ENCODE data around the gene TAB2. TPM values are rescaled to one million over a fixed set of nuclear protein-coding genes. Genes with fewer than 3 reads are reported as not detected.
"Not testable (repeated sequence)": the region's sequence is repeated elsewhere in the genome, so short reads cannot be mapped to it uniquely, and the experiment has no call there.

The TAB2 gene
- polyA plus RNA-seq, 4 donors, result 80.7 to 103 (median 85.4) TPM

- DNase-seq (ENCODE audit: low read depth in 4 of 4, low spot score in 2 of 4), result peak in 1 of 4 donors; percentile 50
Measured at GRCh38 chr6:149454346-149454848, 136.9 kb downstream of the TAB2 start.

DNA sequence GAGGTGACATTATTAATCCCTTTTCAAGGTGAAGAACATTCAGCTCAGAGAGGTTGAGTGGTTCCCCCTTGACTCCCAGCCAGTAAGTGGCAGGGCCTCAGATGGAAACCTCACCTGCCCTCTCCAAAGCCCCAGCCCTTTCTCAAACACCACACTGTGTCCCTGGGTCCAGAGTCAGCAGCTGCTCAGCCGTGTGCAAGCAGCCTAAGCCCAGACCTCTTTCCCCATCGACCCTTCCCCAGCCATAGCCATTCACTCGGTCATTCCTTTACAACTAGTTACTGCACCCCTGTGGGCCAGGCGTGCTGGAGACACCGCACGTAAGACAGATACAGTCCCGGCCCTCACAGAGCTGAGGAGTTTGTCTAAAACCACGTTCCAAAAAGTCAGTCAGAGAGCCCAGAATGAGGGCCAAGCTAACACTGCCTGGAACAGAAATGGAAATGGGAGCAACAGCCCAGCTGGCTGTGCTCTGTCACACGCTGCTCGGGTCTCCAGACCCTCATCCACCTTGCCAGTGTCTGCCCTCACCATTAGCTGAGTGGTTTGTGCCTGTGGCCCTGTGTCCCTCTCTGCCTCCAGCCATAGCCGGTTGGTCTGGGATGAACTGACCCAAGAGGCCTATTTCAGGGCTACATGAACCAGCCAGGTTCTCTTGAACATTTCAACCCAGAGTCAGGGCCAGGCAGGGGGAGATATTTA is 137.7 kb downstream of the TAB2 start:
- DNase-seq (ENCODE audit: low read depth in 4 of 4, low spot score in 2 of 4), result no peak

DNA sequence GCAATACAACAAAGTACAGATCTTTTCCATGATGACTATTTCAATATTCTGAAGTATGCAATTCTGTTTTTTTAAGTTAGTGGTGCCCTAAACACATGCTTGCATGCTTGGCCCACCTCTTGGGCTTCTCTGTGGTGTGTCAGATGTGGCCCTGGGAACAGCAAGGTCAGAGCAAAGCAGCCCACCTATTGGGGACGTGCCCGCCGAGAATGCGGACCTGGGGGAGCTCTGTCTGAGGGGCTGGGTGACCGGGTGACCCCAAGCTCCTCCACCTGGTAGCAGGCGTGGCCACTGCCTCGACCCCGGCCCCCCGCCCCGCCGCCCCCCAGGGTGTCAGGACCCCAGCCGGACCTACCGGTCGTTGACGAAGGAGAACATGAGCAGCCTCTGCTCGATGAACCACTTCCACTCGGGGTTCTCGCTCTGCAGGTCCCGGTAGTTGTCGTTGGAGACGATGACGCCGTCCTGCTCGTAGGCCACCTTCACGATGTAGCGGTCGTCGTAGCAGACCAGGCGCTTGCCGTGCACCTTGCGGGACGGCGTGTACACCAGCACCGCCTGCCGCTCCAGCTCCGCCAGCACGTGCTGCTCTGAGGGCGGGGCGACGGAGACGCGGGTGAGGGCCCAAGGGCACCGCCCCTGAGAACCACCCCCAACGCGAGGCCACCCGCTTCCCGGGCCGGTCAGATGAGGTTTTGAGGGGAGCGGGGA is 139.0 kb downstream of the TAB2 start:
- DNase-seq (ENCODE audit: low read depth in 4 of 4, low spot score in 2 of 4), result no peak

DNA sequence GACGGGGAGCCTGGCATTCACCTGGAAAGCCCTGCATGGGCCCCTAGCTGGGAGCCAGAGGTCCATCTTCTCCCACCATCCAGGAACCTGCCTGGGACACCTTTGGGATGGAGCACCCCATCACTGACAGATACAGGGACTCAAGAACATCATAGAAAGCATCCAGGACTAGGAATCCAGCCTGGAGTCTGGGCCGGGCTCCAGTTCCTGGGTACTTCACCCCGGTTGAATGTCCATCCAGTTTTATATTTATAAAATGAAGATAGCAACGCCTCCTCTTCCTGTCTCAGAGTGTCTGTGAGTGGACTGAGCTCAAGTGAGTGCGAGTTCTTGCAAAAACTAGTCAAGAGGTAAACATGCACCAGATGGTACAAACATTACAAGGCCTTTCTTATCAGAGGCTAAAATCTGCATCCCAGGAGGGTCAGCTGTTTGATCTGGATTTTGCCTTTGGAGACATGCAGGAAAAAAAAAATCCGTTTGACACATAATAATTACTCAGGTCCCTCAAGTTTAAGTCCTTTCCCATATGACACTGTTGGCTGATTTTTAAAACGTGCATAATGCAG is 139.9 kb downstream of the TAB2 start:
- DNase-seq (ENCODE audit: low read depth in 4 of 4, low spot score in 2 of 4), result no peak

DNA sequence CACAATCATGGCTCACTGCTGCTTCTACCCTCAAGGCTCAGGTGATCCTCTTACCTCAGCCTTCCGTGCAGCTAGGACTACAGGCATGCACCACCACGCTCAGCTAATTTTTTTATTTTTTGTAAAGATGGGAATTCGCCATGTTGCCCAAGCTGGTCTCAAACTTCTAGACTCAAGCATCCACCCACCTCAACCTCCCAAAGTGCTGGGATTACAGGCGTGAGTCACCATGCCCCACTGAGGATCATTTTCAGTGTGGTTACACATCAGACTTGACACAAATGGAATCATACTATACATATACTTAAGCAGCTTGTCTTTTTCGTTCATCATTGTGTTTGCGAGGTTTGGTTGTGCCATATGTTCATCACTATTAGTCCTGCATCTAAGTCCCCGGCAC is 140.7 kb downstream of the TAB2 start:
- no peak for DNase-seq (ENCODE audit: low read depth in 4 of 4, low spot score in 2 of 4)

- no peak for DNase-seq (ENCODE audit: low read depth in 4 of 4, low spot score in 2 of 4)
Measured at GRCh38 chr6:149458806-149459205, 141.3 kb downstream of the TAB2 start.

GRCh38 chr6:149459761-149460160 is 142.2 kb downstream of the TAB2 start:
- DNase-seq (ENCODE audit: low read depth in 4 of 4, low spot score in 2 of 4), result no peak

DNA sequence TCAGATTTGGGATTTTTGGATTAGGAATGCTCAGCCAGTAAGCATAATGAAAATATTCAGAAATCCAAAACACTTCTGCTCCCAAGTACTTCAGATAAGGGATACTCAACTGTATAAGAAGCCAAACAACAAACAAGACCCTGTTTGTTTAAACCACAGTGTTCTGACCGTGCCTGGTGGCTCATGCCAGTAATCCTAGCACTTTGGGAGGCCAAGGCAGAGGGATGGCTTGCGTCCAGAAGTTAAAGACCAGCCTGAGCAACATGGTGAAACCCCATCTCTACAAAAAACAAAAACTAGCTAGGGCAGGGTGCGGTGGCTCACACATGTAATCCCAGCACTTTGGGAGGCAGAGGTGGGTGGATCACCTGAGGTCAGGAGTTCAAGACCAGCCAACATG is 142.7 kb downstream of the TAB2 start:
- not testable (repeated sequence) for DNase-seq (ENCODE audit: low read depth in 4 of 4, low spot score in 2 of 4)

Other genes starting within 250 kb of the TAB2 start
- gene SUMO4, start 82.5 kb downstream of the TAB2 start, polyA plus RNA-seq (ENCODE audit: insufficient read length in 4 of 4), result 1 to 10 TPM in 2 of 4 donors, under 1 TPM in 2; 0.42 to 1.8 (median 0.88) TPM
- gene ZC3H12D, start 167.3 kb downstream of the TAB2 start, polyA plus RNA-seq (ENCODE audit: insufficient read length in 4 of 4), result under 1 TPM; 0.14 to 0.96 (median 0.45) TPM
- gene PPIL4, start 228.3 kb downstream of the TAB2 start, polyA plus RNA-seq (ENCODE audit: insufficient read length in 4 of 4), result 10 to 100 TPM; 52.1 to 66.2 (median 58.3) TPM
- 10 to 100 TPM; 80.4 to 99.1 (median 91.6) TPM for gene GINM1, start 248.7 kb downstream of the TAB2 start, polyA plus RNA-seq (ENCODE audit: insufficient read length in 4 of 4)

Measured in left renal cortex interstitium (tissue), 4 donors.